ENCODE data around the gene ACTL9. TPM values are rescaled to one million over a fixed set of nuclear protein-coding genes. Genes with fewer than 3 reads are reported as not detected.
"Not testable (repeated sequence)": the region's sequence is repeated elsewhere in the genome, so short reads cannot be mapped to it uniquely, and the experiment has no call there.

Gene ACTL9, protein sequence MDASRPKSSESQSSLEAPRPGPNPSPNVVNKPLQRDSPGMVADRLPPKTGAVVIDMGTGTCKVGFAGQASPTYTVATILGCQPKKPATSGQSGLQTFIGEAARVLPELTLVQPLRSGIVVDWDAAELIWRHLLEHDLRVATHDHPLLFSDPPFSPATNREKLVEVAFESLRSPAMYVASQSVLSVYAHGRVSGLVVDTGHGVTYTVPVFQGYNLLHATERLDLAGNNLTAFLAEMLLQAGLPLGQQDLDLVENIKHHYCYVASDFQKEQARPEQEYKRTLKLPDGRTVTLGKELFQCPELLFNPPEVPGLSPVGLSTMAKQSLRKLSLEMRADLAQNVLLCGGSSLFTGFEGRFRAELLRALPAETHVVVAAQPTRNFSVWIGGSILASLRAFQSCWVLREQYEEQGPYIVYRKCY
- total RNA-seq (not detected), total RNA-seq (0 to 0.05 (median 0) reads per million in 172 experiments)
- polyA plus RNA-seq (2013, experiment 1 of 2): not detected
- not detected for polyA plus RNA-seq (2013, experiment 2 of 2)

DNA sequence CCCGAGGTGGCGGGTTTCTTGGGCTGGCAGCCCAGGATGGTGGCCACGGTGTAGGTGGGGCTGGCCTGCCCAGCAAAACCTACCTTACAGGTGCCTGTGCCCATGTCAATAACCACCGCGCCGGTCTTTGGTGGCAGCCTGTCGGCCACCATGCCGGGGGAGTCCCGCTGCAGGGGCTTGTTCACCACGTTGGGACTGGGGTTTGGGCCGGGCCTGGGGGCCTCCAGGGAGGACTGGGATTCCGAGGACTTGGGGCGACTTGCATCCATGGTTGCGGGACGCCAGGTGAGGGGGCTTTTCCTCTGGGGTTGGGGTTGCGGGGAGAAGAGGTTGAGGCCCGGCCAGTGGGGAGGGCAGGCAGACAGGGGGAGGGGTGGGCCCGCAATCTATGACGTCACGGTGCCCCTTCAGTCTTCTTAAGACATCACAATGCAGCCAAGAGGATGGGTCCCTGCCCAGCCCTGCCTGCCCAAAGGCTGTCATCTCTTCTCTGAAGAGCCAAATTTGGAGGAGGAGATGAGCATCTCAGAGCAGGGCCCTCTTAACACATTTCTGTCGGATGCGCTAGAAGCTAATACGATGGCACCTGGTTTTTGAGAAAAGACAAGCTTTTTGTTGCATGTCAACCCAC is at the start of gene ACTL9:
Gene ACTL9, minus strand, starts transcription at position 363 of the 631 bp plus-strand sequence. Its CDS starts 94 bp downstream, at position 269.
- peaks cover 42% of the 10 kb centered on the region for H3K4me1 Mint-ChIP-seq (ENCODE audit: low read depth)
- Histone ChIP-seq H3K4me1 (ENCODE audit: insufficient read depth, low read length) (peaks cover 57% of the 10 kb centered on the region), H3K27ac (ENCODE audit: low read depth in 1 of 2, low read length in 2 of 2) (no peak within 1 kb of the TSS), H3K36me3 (ENCODE audit: insufficient read depth, low read length) (no peaks in the 10 kb centered on the region), H3K9me3 (ENCODE audit: control insufficient read depth in 1 of 2, insufficient read depth in 1 of 2, low read length in 2 of 2) (peaks cover 0 to 6% of the 10 kb centered on the region in 2 experiments), H3K27me3 (ENCODE audit: control insufficient read depth in 1 of 2, insufficient read depth in 2 of 2, low read length in 2 of 2) (no peaks in the 10 kb centered on the region), H3K4me3 (ENCODE audit: low read length) (no peak within 1 kb of the TSS)
- DNase-seq (no peak), ATAC-seq (ENCODE audit: poor library complexity) (no peak)
- CTCF ChIA-PET: no interaction called here
- no peaks in the 10 kb centered on the region for H3K36me3 Mint-ChIP-seq (ENCODE audit: low read depth)
- intact Hi-C loops (cut with DNase I, micrococcal nuclease): no loop called here
- POLR2A ChIA-PET: no interaction called here
- H3K27ac Mint-ChIP-seq: no peak within 1 kb of the TSS
- no peaks in the 10 kb centered on the region for H3K9me3 Mint-ChIP-seq
- peaks cover 12% of the 10 kb centered on the region for H3K27me3 Mint-ChIP-seq
- H3K4me3 Mint-ChIP-seq: no peak within 1 kb of the TSS
- TF ChIP-seq, protein P1, sequence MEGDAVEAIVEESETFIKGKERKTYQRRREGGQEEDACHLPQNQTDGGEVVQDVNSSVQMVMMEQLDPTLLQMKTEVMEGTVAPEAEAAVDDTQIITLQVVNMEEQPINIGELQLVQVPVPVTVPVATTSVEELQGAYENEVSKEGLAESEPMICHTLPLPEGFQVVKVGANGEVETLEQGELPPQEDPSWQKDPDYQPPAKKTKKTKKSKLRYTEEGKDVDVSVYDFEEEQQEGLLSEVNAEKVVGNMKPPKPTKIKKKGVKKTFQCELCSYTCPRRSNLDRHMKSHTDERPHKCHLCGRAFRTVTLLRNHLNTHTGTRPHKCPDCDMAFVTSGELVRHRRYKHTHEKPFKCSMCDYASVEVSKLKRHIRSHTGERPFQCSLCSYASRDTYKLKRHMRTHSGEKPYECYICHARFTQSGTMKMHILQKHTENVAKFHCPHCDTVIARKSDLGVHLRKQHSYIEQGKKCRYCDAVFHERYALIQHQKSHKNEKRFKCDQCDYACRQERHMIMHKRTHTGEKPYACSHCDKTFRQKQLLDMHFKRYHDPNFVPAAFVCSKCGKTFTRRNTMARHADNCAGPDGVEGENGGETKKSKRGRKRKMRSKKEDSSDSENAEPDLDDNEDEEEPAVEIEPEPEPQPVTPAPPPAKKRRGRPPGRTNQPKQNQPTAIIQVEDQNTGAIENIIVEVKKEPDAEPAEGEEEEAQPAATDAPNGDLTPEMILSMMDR (IDR thresholded peaks at IDR 0.05): no peak

DNA sequence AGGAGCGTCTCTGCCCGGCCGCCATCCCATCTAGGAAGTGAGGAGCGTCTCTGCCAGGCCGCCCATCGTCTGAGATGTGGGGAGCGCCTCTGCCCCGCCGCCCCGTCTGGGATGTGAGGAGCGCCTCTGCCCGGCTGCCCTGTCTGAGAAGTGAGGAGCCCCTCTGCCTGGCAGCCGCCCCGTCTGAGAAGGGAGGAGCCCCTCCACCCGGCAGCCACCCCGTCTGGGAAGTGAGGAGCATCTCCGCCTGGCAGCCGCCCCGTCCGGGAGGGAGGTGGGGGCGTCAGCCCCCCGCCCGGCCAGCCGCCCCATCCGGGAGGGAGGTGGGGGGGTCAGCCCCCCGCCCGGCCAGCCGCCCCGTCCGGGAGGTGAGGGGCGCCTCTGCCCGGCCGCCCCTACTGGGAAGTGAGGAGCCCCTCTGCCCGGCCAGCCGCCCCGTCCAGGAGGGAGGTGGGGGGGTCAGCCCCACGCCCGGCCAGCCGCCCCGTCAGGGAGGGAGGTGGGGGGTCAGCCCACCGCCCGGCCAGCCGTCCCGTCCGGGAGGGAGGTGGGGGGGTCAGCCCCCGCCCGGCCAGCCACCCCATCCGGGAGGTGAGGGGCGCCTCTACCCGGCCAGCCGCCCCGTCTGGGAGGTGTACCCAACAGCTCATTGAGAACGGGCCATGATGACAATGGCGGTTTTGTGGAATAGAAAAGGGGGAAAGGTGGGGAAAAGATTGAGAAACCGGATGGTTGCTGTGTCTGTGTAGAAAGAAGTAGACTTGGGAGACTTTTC is 40.9 kb upstream of the ACTL9 start:
- H3K9me3 ChIP-seq (ENCODE audit: control insufficient read depth in 1 of 2, insufficient read depth in 1 of 2, low read length in 2 of 2); POLR2A ChIA-PET; intact Hi-C loops (cut with DNase I, micrococcal nuclease); ATAC-seq (ENCODE audit: poor library complexity); H3K27me3 Mint-ChIP-seq; DNase-seq; H3K36me3 ChIP-seq (ENCODE audit: insufficient read depth, low read length); H3K27ac ChIP-seq (ENCODE audit: low read depth in 1 of 2, low read length in 2 of 2); H3K27me3 ChIP-seq (ENCODE audit: control insufficient read depth in 1 of 2, insufficient read depth in 2 of 2, low read length in 2 of 2); H3K4me1 Mint-ChIP-seq (ENCODE audit: low read depth); H3K36me3 Mint-ChIP-seq (ENCODE audit: low read depth); H3K4me3 Mint-ChIP-seq; H3K9me3 Mint-ChIP-seq; H3K4me3 ChIP-seq (ENCODE audit: low read length); CTCF ChIA-PET; H3K27ac Mint-ChIP-seq; H3K4me1 ChIP-seq (ENCODE audit: insufficient read depth, low read length): not testable (repeated sequence)

DNA sequence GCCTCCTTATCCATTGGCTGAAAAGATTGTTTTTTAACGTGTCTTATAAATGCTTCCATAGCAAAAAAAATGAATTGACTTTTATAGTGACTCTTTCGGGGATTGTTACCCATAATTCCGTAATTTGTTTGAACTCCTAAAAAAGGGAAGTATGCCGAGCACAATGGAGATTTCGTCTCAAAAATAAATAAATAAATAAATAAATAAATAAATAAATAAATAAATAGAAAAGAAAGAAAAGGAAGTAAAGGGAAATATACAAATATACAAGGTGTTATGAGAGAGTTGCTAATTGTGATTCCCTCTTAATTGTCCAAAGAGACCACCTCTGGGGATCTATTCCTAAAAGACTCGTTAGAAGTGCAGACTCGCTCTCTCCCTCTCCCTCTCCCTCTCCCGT is 39.8 kb upstream of the ACTL9 start:
- ChIA-PET CTCF (no interaction called here), POLR2A (no interaction called here)
- Histone ChIP-seq H3K4me1 (ENCODE audit: insufficient read depth, low read length) (no peaks in the 10 kb centered on the region), H3K27me3 (ENCODE audit: control insufficient read depth in 1 of 2, insufficient read depth in 2 of 2, low read length in 2 of 2) (no peaks in the 10 kb centered on the region), H3K27ac (ENCODE audit: low read depth in 1 of 2, low read length in 2 of 2) (no peak overlapping the region), H3K36me3 (ENCODE audit: insufficient read depth, low read length) (no peaks in the 10 kb centered on the region), H3K4me3 (ENCODE audit: low read length) (no peak overlapping the region), H3K9me3 (ENCODE audit: control insufficient read depth in 1 of 2, insufficient read depth in 1 of 2, low read length in 2 of 2) (no peaks in the 10 kb centered on the region)
- Mint-ChIP-seq H3K36me3 (ENCODE audit: low read depth) (no peaks in the 10 kb centered on the region), H3K27ac (no peak overlapping the region), H3K4me3 (no peak overlapping the region), H3K4me1 (ENCODE audit: low read depth) (no peaks in the 10 kb centered on the region), H3K27me3 (no peaks in the 10 kb centered on the region), H3K9me3 (no peaks in the 10 kb centered on the region)
- ATAC-seq (ENCODE audit: poor library complexity): no peak
- intact Hi-C loops (cut with DNase I, micrococcal nuclease): no loop called here
- no peak for DNase-seq
- TF ChIP-seq, protein P1 (IDR thresholded peaks at IDR 0.05): no peak
